Non-pigmented ciliary epithelial cell (primary cell): ENCODE measurements around the gene CDC7.

Experiments used
- DNase-seq: peaks from one replicate; pipeline ENCODE4 v3.0.0-alpha.2; 2010; ENCODE audit warnings: low read depth

CDC7 gene

GRCh38 chr1:91549041-91549735 lies 48.5 kb downstream of the CDC7 start:
- DNase-seq, result no peak

- DNase-seq, result no peak
These were observed 50.3 kb downstream of the CDC7 start for GRCh38 chr1:91550961-91551360.

GRCh38 chr1:91552091-91552490 lies 51.4 kb downstream of the CDC7 start:
- no peak for DNase-seq

GRCh38 chr1:91552596-91552995 lies 51.9 kb downstream of the CDC7 start:
- no peak for DNase-seq

GRCh38 chr1:91553177-91553591 lies 52.5 kb downstream of the CDC7 start:
- no peak for DNase-seq

- DNase-seq, result no peak
These were observed 54.6 kb downstream of the CDC7 start for GRCh38 chr1:91555074-91555730.

- DNase-seq, result peak; percentile 66
These were observed 55.3 kb downstream of the CDC7 start for GRCh38 chr1:91555821-91556531.

GRCh38 chr1:91556556-91556955 lies 55.9 kb downstream of the CDC7 start:
- DNase-seq, result no peak

GRCh38 chr1:91557039-91557690 lies 56.5 kb downstream of the CDC7 start:
- DNase-seq, result no peak

GRCh38 chr1:91557826-91558225 lies 57.2 kb downstream of the CDC7 start:
- no peak for DNase-seq

GRCh38 chr1:91559046-91559750 lies 58.5 kb downstream of the CDC7 start:
- no peak for DNase-seq

- DNase-seq, result no peak
These were observed 59.4 kb downstream of the CDC7 start for GRCh38 chr1:91559838-91560565.

GRCh38 chr1:91564888-91565701 lies 64.4 kb downstream of the CDC7 start:
- DNase-seq, result no peak

GRCh38 chr1:91567583-91567982 lies 66.9 kb downstream of the CDC7 start:
- no peak for DNase-seq

- no peak for DNase-seq
These were observed 67.6 kb downstream of the CDC7 start for GRCh38 chr1:91568261-91568660.

- DNase-seq, result peak; percentile 55
These were observed 68.9 kb downstream of the CDC7 start for GRCh38 chr1:91569411-91570119.

- no peak for DNase-seq
These were observed 69.4 kb downstream of the CDC7 start for GRCh38 chr1:91570120-91570448.

GRCh38 chr1:91572044-91572443 lies 71.4 kb downstream of the CDC7 start:
- no peak for DNase-seq
